Activated CD8-positive, alpha-beta memory T cell treated with anti-CD3 and anti-CD28 coated beads for 24 hours (primary cell): ENCODE measurements around the gene HMCN1.

Experiments
- DNase-seq: peaks from one replicate; pipeline ENCODE4 v3.0.0-alpha.2; 2020

The HMCN1 gene

DNA sequence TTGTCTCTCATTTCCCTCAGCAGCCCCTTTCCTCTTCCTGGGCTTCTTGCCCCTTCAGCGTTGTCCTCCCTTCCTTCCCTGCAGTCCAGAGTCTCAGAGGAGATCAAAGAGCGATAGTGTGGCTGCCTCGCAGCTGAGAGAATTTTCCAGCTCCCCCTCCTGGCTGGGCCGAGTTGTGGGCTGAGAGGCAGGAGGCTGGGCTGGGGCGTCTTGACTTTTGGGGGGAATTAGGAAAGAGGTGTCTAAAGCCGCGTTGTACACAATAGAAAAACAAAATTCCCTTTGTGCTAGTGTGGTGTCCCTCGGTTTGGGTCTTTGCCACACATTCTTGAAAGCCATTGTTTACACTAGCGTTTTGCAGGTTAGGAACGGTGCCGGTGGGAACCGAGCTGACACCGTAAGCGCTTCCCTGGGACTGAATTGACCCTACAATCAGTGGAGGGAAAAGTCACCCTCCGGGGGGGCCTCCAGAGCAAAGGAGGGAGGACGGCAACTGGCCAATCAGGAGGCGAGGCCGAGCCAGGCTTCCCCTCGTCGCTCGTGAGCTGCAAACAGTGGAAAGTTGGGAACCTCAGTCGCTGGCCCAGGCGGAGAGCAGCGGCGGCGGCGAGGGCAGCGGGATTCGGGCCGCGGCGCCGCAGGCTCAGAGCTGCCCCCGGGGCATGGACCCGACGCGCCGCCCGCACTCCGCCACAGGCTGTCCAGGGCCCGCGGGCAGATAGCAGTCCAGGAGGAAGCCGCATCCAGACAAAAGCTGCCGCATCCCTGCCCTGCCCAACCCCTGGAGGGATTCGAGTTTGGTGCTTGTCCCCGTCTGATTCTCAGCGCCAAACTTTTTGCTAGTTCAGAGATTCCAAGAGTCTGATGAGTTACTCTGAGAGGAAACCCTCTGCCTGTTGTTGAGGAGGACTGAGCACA is at the start of gene HMCN1:
Gene HMCN1, plus strand, starts transcription at position 574 of the 918 bp plus-strand sequence. CDS start 389 bp downstream, outside the sequence.
- peak; percentile 58 for DNase-seq

DNA sequence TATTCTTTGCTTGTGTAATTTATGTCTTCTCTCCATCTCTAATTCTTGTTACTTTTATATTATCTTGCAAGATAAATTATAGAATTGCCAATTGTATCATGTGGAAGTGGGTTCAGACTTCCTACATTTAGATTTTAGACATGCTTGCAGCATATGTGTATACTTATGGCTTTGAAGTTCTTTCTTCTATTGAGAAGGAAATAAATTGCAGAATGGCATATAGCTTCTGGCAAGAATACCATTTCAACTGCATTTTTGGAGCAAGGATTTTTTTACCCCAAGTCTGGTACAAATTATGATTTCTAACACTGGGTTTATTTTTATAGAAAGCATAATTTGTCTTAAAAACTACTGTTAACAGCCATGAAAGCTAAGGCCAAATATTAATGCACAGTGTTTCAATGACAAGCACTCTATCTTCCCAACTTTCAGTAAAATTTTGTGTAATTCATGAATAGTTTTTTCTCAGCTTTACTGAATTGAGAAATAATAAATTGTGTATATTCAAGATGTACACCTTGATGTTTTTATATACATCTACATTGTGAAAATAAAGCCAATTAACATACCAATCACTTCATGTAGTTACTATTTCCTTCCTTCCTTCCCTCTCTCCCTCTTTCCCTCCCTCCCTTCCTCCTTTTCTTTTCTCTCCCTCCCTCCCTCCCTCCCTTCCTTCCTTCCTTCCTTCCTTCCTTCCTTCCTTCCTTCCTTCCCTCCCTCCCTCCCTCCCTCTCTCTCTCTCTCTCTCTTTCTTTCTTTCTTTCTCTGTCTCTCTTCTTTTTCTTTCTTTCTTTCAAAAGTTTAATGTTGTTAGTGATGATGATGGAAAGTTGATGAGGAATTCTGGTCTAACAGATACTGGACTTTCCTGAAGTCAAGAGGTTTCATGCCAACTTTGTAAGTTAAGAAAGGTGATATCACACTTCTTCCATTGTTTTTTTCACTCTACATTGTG is 47.1 kb upstream of the HMCN1 start:
- no peak for DNase-seq

DNA sequence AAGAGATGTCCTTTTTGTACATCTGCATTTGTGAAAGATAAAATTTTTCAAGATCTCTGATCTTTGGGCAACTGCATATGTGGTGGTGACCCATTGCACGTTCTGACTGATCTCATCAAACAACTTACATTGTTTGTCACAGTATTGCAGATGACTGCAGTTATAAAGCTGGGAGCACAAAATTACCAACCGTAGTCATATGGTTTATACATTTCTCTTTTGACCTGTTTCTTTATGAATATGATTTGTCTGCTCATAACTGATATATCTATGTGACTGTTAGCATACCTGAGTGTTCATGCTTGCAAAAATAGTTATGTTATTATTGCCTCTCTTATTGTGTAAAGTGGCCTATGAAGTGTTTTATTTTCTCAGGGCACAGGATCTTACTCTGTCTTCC is 43.7 kb upstream of the HMCN1 start:
- DNase-seq, result no peak

DNA sequence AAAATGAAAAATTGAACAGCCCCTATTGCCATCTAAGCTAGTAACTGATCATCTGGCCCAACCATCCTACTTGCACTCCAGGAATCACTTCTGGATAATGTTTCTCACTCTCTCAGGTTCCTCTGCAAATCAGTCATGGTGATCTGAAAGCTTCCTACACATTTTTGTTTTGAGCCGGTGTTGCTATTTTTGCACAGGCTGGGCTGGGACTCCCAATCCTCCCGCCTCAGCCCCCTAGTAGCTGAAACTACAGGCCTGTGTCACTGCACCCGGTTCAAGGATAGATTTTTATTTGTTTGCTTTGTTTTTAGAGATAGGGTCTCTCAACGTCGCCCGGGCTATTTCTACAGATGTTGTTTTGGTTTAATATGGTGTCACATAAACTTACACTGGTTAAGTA is 40.5 kb upstream of the HMCN1 start:
- no peak for DNase-seq

DNA sequence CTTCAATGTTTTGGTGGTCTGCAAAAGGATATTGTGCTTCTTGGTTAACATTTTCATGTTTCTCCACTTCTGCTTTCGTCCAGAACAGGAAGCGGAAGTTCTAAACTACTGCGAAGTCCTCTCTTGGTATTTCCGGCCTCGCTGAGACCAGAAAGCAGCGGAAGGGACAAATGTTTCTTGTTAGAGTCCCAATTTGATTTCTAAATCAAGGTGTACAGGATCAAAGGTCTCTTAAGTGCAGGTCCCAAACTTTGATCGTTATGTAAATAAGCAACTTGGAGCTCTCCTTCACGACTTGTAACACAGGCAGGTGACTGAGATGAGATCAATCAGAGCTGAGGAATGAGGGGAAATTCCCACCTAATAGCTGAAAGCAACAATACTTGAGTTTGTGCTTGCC is 40.1 kb upstream of the HMCN1 start:
- no peak for DNase-seq

DNA sequence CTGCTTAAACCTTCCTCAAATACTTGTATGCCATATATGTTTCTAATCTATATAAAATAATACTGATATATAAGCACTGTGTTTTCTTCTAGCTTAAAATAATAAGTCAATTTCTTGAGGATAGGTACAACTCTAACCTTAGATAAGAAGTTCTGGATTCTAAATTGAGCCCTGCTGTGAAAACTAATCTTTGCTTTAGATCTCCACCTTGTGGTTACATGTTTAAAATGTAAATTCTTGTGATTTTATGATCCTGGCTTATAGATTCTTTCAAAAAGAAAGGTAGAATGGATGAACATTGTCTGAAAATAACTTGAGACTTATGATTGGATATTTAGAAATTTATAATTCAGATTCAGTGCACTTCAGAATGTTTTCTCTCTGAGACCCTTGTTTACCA is 38.9 kb upstream of the HMCN1 start:
- DNase-seq, result no peak

DNA sequence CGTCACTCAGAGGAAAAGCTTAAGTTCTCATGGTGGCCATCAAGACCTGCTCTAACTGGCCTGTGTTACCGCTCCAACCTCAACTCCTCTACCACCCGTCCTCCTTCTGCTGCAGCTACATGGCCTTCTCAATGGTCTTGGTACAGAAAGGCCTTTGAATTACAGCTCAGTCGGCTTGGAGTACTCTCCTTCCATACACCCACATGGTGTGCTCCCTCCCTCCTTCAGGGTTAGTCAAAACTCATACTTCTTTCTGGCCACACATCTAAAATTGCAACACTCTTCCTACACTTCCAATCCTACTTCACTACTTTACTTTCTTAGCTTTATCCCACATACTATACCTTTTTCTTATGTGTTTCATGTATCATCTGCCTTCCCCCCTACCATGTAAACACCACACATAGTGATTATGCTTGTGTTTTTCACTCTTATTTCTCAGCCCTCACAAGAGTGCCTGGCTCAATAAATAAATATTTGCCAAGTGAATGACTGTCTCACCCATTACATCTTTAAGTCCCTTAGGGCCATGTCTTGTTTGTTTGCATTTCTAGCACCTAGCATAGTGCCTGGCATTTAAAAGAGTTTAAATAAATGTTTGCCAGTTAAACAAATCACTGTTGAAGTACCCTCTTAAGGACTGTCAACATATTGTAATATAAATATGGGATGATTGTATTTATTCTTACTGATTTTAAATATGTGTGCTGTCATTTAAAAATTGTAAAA is 37.6 kb upstream of the HMCN1 start:
- no peak for DNase-seq

DNA sequence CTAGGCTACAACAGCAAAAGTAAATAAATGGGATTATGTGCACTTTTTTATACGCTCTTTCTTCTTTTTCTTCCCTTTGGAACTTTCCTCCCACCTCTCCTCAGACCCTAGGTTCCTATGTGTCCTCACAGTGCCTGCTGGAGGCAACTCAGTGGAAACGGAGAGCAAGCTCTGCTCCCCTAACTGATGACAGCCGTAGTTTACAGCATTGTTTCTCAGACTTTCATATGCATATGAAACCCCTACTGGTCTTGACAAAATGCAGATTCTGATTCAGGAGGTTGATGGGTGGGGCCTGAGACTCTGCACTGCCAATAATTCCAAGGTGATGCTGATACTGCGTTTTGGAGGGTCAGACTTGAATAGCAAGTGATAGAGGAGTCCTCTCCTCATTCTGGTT is 34.3 kb upstream of the HMCN1 start:
- no peak for DNase-seq

DNA sequence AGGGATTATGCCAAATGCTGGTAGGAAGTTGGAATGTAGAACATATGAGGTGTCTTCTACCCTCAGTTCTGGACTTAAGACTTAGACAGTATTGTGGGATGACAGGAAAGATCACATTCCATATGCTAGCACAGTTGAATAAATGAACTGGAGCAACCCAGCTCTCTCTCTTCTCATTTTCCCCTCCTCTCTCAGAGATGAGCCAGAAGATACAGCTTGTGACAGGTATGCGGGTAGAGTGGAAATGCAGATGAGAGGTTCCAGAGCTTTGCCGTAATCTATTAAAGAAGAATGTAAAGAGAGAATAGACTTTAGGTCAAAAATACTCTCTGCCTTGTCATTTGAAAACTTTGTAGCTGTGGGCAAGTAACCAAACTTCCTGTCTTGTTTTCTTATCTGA is 32.5 kb upstream of the HMCN1 start:
- DNase-seq, result no peak

DNA sequence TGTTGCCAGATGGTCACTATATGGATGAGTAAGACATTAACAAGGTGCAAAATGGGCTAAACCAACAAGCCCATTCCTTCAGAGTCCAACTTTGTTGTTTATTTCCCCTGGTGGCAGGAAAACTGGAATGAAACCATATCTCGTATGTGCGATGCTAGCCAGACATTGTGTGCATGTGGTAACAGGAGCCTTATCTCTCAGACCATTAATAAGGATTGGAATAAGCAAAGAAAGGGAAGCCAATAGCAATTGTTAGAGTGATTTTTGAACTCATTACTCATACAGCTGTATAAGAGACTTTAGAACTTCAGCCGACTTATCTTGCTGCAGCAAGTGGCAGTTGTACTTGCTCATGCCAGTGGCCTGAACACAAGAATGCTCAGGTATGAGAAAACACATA is 30.0 kb upstream of the HMCN1 start:
- no peak for DNase-seq

DNA sequence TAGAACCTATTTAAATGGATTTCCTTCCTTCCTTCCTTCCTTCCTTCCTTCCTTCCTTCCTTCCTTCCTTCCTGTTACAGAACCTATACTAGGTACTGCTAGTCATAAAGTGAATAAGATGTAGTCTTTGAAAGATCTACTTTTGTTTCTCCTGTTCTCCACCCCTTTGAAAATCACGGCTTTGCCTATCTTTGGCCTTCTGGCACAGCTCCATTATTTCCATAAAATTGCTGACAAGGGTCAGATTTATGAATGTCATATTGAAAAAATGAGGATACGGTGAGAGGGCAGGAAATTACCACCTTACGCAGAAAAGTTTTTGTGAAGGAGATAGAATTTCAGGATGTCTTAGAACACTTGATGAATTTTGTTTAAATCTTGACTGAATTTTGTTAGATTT is 18.1 kb upstream of the HMCN1 start:
- no peak for DNase-seq

DNA sequence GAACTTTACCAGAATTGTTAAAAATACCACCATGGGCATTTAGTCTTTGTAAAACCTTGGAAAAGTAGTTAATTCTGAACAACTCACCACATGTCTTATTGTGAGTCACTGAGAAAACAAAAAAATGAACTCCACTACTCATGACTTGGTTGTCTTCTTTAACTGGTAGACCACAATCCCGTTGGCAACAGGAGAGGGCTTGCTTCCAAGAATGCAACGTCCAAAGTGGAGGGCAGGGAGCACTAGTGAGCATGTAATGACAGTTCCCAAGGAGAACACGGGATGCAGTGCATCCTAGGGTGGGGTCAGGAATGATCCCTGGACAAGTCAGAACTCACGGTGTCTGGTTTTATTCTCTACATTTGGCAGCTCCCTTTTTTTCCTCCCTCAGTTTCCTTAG is 15.2 kb upstream of the HMCN1 start:
- DNase-seq, result no peak

DNA sequence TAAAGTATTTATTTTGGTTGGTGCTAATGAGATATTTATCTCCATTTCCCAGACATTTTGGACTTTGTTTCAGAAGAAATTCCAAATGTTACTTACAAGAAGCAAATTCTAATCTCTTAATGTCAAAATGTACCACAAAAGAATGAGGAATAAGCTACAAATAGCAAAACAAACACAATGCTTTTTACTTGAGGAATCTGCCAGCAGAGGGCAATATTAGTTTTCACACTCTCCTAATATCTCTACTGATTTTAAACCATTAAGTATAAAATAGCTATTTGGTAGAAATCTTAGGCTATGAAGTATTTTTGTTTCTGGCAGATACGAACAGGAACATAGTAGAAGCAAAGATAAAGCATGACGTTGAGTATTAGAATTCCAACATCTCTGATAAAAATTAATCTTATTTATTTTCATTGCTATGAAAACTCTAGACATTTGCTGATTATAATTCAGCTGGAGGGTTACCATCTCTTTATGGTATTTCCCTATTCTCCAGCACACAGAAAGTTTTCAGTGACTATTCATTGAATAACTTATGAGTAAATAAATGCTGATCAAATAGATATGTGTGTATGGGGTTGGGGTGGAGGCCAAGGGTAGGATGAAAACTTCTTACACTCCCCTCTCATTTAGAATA is 13.4 kb upstream of the HMCN1 start:
- no peak for DNase-seq

DNA sequence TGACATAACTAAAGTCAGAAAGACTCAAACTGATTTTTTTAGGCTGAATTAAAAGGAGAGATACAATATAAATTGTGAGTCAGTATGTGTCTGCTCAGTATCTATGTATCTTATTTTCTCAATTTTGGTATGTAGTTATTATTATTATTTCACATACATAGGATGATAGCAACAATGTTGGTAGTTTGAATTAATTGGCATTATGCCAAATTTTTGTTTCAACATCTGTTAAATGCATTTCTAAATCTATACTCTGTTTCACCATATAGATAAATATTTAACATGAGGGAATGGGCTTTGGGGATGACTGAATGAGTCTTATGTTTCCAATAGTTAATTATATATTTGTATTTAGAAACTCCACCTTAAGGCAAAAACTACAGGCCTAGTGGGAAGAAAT is 12.6 kb upstream of the HMCN1 start:
- DNase-seq, result no peak

DNA sequence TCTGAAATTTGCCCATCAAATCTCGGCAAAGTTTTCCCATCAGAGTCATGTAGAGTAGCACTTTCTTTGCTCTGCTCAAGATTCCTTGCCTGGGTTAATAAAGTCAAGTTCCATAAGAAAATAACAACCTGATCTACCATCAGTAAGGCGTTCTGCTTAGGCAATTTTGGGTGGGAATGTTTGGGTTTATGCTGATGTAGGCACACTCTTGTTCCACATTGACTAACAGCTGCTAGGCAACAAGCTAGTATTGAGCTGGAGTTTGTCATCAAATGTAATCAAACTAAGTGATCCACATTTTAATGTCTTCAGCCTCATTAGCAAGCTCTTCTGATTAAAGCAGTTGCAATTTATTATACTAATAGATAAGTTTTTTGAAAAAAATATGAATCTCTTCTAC is 12.1 kb upstream of the HMCN1 start:
- DNase-seq, result no peak

DNA sequence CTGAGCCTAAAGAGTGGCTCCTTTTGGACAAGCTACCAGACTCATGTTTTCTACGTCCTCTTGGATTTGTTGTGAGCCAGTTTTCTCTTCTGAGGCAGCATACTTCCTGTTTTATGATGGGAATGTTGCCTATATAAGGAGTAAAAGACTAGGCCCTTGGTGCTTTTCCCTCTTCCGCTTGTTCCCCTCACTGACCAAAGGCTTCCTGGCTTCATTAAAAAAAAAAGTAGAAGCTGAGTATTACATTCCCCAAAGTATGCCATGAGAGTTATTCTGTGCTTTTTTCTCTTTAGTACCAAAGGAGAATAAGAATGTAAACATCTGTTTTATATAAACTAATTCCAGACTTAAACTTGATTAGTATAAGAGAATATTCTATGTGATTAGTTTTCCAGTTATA is 6.5 kb upstream of the HMCN1 start:
- DNase-seq, result no peak

DNA sequence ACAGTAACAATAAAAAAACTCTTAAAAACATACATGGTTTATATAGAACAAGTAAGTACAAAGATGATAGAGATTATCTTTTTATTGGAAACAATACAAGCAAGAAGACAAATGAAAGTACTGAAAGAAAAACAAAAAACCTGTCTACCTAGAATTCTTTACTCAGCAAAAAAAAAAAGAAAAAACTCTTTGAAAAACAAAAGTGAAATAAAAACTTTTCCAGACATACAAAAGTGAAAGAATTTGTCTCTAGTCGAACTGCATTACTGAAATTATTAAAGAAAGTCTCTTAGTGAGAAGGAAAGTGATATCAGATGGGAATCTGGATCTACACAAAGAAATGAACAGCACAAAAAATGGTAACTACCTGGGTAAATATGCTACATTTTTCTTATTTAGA is 2.7 kb upstream of the HMCN1 start:
- DNase-seq, result no peak

DNA sequence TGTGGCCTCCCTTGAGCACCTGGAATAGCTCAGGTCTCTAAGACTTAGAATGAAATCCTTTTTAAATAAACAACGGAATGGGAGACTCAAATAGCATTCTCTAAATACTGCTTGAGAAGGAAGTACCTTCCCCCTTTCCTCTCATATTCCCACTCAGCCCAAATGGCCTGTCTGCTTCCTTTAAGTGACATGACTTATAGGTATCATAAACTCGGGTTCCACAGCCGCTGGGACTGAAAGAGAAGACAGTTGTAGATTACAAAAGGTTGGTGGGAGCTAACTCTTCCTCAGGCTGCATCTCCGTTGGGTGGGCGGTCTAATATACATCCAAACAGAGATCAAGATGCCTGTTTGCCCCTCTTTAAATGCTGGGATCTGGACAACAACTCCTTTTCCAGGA is 1.2 kb upstream of the HMCN1 start:
- no peak for DNase-seq

DNA sequence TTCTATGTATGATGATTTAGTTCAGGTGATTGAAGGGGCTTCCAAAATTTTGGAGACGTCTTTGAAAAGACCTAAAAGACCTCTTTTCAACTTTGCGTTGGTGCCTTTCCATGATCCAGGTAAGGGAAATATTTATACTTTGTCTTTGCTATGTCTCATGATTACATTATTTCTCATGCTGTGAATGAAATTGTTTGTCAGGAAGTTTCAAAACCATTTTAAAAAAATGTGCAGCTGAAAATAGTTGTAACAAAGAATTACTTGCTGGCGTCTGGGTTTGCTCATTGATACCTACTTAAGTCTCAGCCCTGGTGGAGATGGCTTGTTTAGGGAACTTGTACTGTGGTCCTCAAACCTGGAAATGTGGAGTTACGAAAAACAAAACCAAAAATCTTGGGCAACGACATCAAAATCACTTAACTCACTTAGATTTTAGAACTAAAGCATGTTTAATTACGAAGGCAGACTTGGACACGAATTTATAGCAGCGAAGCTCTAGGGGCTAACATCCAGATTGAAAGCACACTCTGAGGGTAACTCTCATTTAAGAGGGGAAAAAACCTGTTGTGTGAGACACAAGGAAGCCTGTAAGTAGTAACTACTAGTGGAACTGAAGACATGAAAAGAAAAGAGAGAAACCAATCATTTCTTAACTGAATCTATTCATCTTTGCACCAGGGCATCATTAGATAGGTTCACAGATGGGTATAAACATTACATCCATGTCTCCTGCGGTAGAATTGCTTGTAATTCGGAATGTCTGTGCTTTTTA is 924 bp downstream of the HMCN1 start:
- DNase-seq, result no peak

DNA sequence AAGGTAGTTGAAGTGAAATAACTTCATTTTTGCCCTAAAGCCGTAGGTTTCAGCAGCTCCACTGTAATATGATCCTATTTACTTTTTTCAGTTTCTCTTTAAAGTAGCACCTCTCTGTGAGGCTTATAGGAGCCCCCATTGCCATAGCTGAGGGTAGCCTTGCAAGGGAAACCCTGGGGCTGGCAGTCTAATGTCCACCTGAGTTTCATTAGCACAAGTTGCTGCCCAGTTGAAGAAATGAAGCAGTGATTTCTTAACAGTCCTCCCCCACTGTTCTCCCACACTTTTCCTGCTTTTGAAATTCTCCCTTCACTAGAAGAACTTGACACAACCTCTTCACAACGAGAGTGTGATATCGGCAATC is 1.5 kb downstream of the HMCN1 start:
- DNase-seq, result no peak

DNA sequence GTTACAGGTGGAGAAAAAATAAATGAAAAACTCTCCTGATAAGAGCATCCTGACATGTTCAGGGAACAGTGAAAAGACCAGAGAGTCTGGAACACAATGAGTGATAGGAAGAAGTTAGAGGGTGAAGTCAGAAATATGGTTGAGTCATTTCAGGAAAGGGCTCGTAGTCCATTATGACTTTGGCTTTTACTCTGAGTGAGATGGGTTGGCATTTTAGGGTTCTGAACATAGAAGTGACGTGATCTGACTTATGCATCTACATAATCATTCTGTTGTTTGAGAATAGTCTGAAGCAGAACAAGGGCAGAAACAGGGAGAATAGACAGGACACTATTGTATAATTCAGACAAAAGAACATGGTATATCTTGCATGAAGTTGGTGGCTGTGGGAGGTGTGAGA is 5.8 kb downstream of the HMCN1 start:
- no peak for DNase-seq

DNA sequence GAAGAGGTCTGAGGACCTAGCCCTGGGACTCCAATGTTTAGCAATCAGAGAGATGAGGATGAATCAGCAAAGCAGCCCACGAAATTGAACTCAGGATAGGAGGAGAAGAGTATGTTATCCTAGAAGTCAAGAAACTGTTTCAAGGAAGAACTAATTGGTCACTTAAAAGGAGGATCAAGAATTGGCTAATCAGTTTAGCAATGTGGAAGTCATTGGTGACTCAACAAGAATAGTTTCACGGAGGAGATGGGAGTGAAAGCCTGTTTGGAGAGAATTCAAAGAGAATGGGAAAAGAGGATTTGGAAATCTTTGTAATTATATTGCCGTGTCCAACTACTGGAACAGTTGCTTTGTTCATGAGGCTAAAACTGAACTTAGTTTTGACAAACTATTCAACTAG is 7.4 kb downstream of the HMCN1 start:
- DNase-seq, result no peak
